ENCODE results near the gene TMEM204. TPM values are rescaled to one million over a fixed set of nuclear protein-coding genes. Genes with fewer than 3 reads are reported as not detected.

Gene TMEM204
- total RNA-seq, 5 donors from 2014 or later (not counting 1 experiment from before 2014, with no cell fraction given): 33.1 to 158 (median 115) TPM

DNA sequence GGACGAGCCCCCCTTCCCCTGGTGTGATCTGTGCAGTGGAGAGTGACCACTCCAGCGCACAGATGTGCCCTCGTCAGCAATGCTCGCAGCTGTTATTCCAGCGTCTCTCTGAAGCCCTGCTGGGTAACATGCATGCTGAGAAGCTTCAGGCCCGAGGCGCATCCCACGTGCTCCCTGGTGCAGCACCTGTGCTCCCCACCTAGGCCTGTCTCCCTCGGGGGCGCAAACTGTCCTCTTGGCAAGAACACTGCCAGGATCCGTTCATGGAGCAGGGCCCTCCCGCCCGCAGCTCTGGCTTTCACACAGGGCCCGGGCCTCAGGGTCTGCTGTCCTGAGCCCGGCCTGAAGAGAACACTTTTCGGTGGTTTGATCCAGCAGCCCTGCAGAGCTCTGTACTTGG lies 13.0 kb downstream of the TMEM204 start:
- ChIA-PET POLR2A (no interaction called here), CTCF (no interaction called here)
- H3K9me3 ChIP-seq: no peaks in the 10 kb centered on the region
- H3K4me3 ChIP-seq (ENCODE audit: control insufficient read depth in 1 of 2, extremely low read depth in 1 of 2, low read length in 1 of 2): no peak overlapping the region
- H3K36me3 ChIP-seq (ENCODE audit: control insufficient read depth in 2 of 2, extremely low read depth in 1 of 2, insufficient read depth in 1 of 2, low read length in 1 of 2): peaks cover 20 to 71% of the 10 kb centered on the region in 2 donors
- Mint-ChIP-seq H3K27me3 (no peaks in the 10 kb centered on the region), H3K4me3 (peak overlapping the region in 1 of 3 donors; percentile 75), H3K27ac (peak overlapping the region in 1 of 2 donors; percentile 69), H3K36me3 (peaks cover 30% of the 10 kb centered on the region), H3K9me3 (no peaks in the 10 kb centered on the region), H3K4me1 (peaks cover 80 to 91% (median 89%) of the 10 kb centered on the region in 3 donors)
- H3K4me1 ChIP-seq (ENCODE audit: control insufficient read depth in 1 of 2, extremely low read depth in 1 of 2, insufficient read depth in 2 of 2, low read length in 2 of 2): peaks cover 4 to 85% of the 10 kb centered on the region in 2 experiments
- ATAC-seq (replicated peaks in 1 of 4): no peak
- H3K27me3 ChIP-seq (replicated peaks in 1 of 2; ENCODE audit: control insufficient read depth in 2 of 2, extremely low read depth in 1 of 2, insufficient read depth in 2 of 2, low read length in 1 of 2): no peaks in the 10 kb centered on the region
- no peak for DNase-seq
- WGBS (ENCODE audit: insufficient coverage): 95% methylated on average over 16 of the region's 16 CpGs
- H3K27ac ChIP-seq (ENCODE audit: low read length): no peak overlapping the region

DNA sequence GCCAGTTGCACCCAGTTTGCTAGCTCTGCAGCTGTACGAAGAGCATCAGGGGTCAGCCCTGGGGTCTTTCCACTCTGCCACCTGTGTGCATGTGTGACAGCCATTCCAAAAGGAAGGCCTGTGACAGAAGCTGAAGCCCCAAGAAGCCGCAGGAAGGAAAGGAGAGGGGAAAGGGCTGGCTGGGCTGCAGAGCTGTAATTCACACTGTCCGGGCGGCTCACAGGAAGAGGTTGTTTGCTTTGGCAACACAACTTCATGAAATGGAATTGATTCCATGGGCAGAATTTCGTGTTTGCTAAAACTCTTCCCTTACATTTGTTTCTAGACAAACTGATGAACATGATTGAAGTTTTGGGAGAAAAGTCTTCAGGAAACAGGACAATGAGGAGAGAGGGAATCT lies 14.8 kb downstream of the TMEM204 start:
- H3K27ac ChIP-seq (ENCODE audit: low read length): no peak overlapping the region
- POLR2A ChIA-PET: interaction anchor here in 1 of 2 donors (0.5 kb wide), 1 partner anchor 165 kb away, joined by 13 read pairs; no protein-coding TSS in a partner anchor
- no peak for ATAC-seq (replicated peaks in 1 of 4)

DNA sequence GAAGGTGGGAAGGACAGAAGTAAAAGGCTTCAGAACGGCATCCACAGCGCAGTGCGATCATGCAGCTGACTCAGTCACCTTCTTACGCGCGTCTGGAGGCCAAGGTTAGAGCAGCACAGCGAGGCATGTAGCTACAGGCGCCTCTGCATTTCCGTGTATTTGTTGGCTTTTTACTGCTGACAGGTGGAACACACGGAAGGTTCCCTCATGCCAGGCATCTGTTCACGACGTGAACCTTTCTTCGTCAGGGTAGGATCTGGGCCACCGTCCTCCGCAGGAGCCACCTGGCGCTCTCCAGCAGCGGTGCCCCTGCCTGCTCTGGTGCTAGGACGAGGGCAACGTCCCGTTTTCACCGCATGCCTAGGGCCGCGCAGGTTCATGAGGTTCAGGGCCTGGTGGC lies 15.3 kb downstream of the TMEM204 start:
- POLR2A ChIA-PET: interaction anchor here in 1 of 2 donors (0.5 kb wide), 1 partner anchor 166 kb away, joined by 13 read pairs; no protein-coding TSS in a partner anchor
- peaks cover 27% of the 10 kb centered on the region for H3K36me3 Mint-ChIP-seq
- CTCF ChIA-PET: no interaction called here
- no peak for DNase-seq
- Histone ChIP-seq H3K4me1 (ENCODE audit: control insufficient read depth in 1 of 2, extremely low read depth in 1 of 2, insufficient read depth in 2 of 2, low read length in 2 of 2) (peaks cover 4 to 71% of the 10 kb centered on the region in 2 experiments), H3K9me3 (no peaks in the 10 kb centered on the region), H3K4me3 (ENCODE audit: control insufficient read depth in 1 of 2, extremely low read depth in 1 of 2, low read length in 1 of 2) (no peak overlapping the region), H3K27me3 (replicated peaks in 1 of 2; ENCODE audit: control insufficient read depth in 2 of 2, extremely low read depth in 1 of 2, insufficient read depth in 2 of 2, low read length in 1 of 2) (no peaks in the 10 kb centered on the region), H3K27ac (ENCODE audit: low read length) (no peak overlapping the region), H3K36me3 (ENCODE audit: control insufficient read depth in 2 of 2, extremely low read depth in 1 of 2, insufficient read depth in 1 of 2, low read length in 1 of 2) (peaks cover 15 to 70% of the 10 kb centered on the region in 2 donors)
- no peak for ATAC-seq (replicated peaks in 1 of 4)
- WGBS (ENCODE audit: insufficient coverage): 93% methylated on average over 23 of the region's 23 CpGs
- peak overlapping the region in 1 of 3 donors; percentile 22 for H3K4me3 Mint-ChIP-seq
- no peak overlapping the region for H3K27ac Mint-ChIP-seq
- peaks cover 75 to 81% (median 80%) of the 10 kb centered on the region in 3 donors for H3K4me1 Mint-ChIP-seq
- H3K27me3 Mint-ChIP-seq: no peaks in the 10 kb centered on the region
- H3K9me3 Mint-ChIP-seq: no peaks in the 10 kb centered on the region

More for the DNA sequence above, 14.8 kb downstream of the TMEM204 start:
- H3K27ac Mint-ChIP-seq: peak overlapping the region; percentile 22 to 23
- CTCF ChIA-PET: no interaction called here
- Histone ChIP-seq H3K9me3 (no peaks in the 10 kb centered on the region), H3K4me3 (ENCODE audit: control insufficient read depth in 1 of 2, extremely low read depth in 1 of 2, low read length in 1 of 2) (no peak overlapping the region), H3K36me3 (ENCODE audit: control insufficient read depth in 2 of 2, extremely low read depth in 1 of 2, insufficient read depth in 1 of 2, low read length in 1 of 2) (peaks cover 15 to 70% of the 10 kb centered on the region in 2 donors), H3K4me1 (ENCODE audit: control insufficient read depth in 1 of 2, extremely low read depth in 1 of 2, insufficient read depth in 2 of 2, low read length in 2 of 2) (peaks cover 4 to 76% of the 10 kb centered on the region in 2 experiments), H3K27me3 (replicated peaks in 1 of 2; ENCODE audit: control insufficient read depth in 2 of 2, extremely low read depth in 1 of 2, insufficient read depth in 2 of 2, low read length in 1 of 2) (no peaks in the 10 kb centered on the region)
- H3K4me3 Mint-ChIP-seq: peak overlapping the region in 1 of 3 donors; percentile 75
- 87% methylated on average over 2 of the region's 5 CpGs for WGBS (ENCODE audit: insufficient coverage)
- H3K4me1 Mint-ChIP-seq: peaks cover 78 to 84% (median 82%) of the 10 kb centered on the region in 3 donors
- no peaks in the 10 kb centered on the region for H3K9me3 Mint-ChIP-seq
- peaks cover 28% of the 10 kb centered on the region for H3K36me3 Mint-ChIP-seq
- no peak for DNase-seq
- H3K27me3 Mint-ChIP-seq: no peaks in the 10 kb centered on the region

DNA sequence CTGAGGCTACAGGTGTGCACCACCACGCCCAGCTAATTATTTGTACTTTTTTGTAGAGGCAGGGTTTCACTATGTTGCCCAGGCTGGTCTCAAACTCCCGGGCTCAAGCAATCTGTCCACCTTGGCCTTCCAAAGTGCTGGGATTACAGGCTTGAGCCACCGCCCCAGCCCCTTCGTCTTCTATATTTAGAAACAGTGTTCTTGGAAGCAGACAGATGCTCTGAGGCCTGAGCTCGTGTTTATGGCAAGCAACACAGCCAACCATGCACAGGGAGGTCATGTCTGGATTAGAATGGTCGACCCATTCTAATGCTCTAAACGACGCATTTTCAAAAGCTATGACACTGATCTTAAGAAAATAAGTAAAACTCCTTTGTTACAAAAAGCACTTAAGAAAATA lies 16.6 kb downstream of the TMEM204 start:
- 95% methylated on average over 7 of the region's 8 CpGs for WGBS (ENCODE audit: insufficient coverage)
- Mint-ChIP-seq H3K9me3 (no peaks in the 10 kb centered on the region), H3K27me3 (no peaks in the 10 kb centered on the region), H3K4me3 (peak overlapping the region in 1 of 3 donors; percentile 36), H3K4me1 (peaks cover 66 to 75% (median 72%) of the 10 kb centered on the region in 3 donors), H3K27ac (peak overlapping the region in 1 of 2 donors; percentile 5), H3K36me3 (peaks cover 35% of the 10 kb centered on the region)
- ATAC-seq (replicated peaks in 1 of 4) (no peak), DNase-seq (no peak)
- Histone ChIP-seq H3K4me3 (ENCODE audit: control insufficient read depth in 1 of 2, extremely low read depth in 1 of 2, low read length in 1 of 2) (no peak overlapping the region), H3K9me3 (no peaks in the 10 kb centered on the region), H3K27ac (ENCODE audit: low read length) (no peak overlapping the region), H3K27me3 (replicated peaks in 1 of 2; ENCODE audit: control insufficient read depth in 2 of 2, extremely low read depth in 1 of 2, insufficient read depth in 2 of 2, low read length in 1 of 2) (no peaks in the 10 kb centered on the region), H3K36me3 (ENCODE audit: control insufficient read depth in 2 of 2, extremely low read depth in 1 of 2, insufficient read depth in 1 of 2, low read length in 1 of 2) (peaks cover 19 to 80% of the 10 kb centered on the region in 2 donors), H3K4me1 (ENCODE audit: control insufficient read depth in 1 of 2, extremely low read depth in 1 of 2, insufficient read depth in 2 of 2, low read length in 2 of 2) (peaks cover 4 to 59% of the 10 kb centered on the region in 2 experiments)
- ChIA-PET CTCF (no interaction called here), POLR2A (no interaction called here)

DNA sequence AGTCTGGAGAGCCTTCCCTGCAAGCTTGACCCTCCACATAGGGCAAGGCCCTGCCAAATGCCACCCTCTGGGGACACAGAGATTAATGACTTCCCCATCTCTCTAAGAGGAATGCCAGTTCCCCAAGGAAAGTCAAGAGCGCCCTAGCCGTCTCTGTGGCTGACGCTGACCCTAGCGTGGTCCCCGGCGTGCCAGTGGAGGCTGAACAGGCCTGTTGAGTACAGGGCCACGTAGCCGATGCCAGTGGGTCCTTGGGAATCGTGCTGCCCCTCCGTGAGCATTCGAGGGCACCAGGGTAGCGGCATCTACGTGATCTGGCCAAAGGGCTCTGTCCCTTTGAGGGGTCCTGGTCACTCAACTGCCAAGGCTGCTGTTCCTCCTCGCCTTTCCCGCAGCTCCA lies 17.2 kb downstream of the TMEM204 start:
- Histone ChIP-seq H3K9me3 (no peaks in the 10 kb centered on the region), H3K4me3 (ENCODE audit: control insufficient read depth in 1 of 2, extremely low read depth in 1 of 2, low read length in 1 of 2) (no peak overlapping the region), H3K27me3 (replicated peaks in 1 of 2; ENCODE audit: control insufficient read depth in 2 of 2, extremely low read depth in 1 of 2, insufficient read depth in 2 of 2, low read length in 1 of 2) (no peaks in the 10 kb centered on the region), H3K36me3 (ENCODE audit: control insufficient read depth in 2 of 2, extremely low read depth in 1 of 2, insufficient read depth in 1 of 2, low read length in 1 of 2) (peaks cover 19 to 83% of the 10 kb centered on the region in 2 donors), H3K27ac (ENCODE audit: low read length) (no peak overlapping the region), H3K4me1 (ENCODE audit: control insufficient read depth in 1 of 2, extremely low read depth in 1 of 2, insufficient read depth in 2 of 2, low read length in 2 of 2) (peaks cover 0 to 53% of the 10 kb centered on the region in 2 experiments)
- Mint-ChIP-seq H3K27ac (no peak overlapping the region), H3K4me1 (peaks cover 60 to 69% (median 66%) of the 10 kb centered on the region in 3 donors), H3K4me3 (no peak overlapping the region), H3K9me3 (no peaks in the 10 kb centered on the region), H3K36me3 (peaks cover 36% of the 10 kb centered on the region), H3K27me3 (no peaks in the 10 kb centered on the region)
- 97% methylated on average over 15 of the region's 15 CpGs for WGBS (ENCODE audit: insufficient coverage)
- CTCF ChIA-PET: no interaction called here
- no peak for ATAC-seq (replicated peaks in 1 of 4)
- POLR2A ChIA-PET: no interaction called here
- no peak for DNase-seq

DNA sequence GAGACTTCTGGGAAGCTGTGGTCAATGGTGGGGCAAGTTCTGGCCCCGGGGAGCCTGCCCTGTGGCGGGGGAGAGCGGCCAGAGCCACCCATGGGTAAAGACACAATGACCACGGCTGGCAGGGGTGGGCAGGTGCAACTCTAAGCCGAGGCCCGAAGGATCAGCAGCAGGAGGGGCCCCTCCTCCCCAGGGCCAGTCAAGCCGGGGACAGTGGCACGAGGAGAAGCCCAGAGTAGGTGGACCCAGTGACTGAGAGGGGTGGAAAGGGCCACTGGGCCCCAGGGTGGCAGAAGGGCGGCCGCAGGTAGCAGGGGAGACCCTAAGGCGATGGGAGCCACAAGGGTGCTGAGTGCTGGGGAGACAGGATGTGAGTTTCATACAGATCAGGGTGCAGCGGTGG lies 17.7 kb downstream of the TMEM204 start:
- H3K27ac Mint-ChIP-seq: no peak overlapping the region
- CTCF ChIA-PET: no interaction called here
- no peaks in the 10 kb centered on the region for H3K9me3 Mint-ChIP-seq
- POLR2A ChIA-PET: no interaction called here
- Histone ChIP-seq H3K27me3 (replicated peaks in 1 of 2; ENCODE audit: control insufficient read depth in 2 of 2, extremely low read depth in 1 of 2, insufficient read depth in 2 of 2, low read length in 1 of 2) (no peaks in the 10 kb centered on the region), H3K4me3 (ENCODE audit: control insufficient read depth in 1 of 2, extremely low read depth in 1 of 2, low read length in 1 of 2) (no peak overlapping the region), H3K27ac (ENCODE audit: low read length) (no peak overlapping the region), H3K4me1 (ENCODE audit: control insufficient read depth in 1 of 2, extremely low read depth in 1 of 2, insufficient read depth in 2 of 2, low read length in 2 of 2) (peaks cover 0 to 48% of the 10 kb centered on the region in 2 experiments), H3K9me3 (no peaks in the 10 kb centered on the region), H3K36me3 (ENCODE audit: control insufficient read depth in 2 of 2, extremely low read depth in 1 of 2, insufficient read depth in 1 of 2, low read length in 1 of 2) (peaks cover 20 to 81% of the 10 kb centered on the region in 2 donors)
- 96% methylated on average over 8 of the region's 12 CpGs for WGBS (ENCODE audit: insufficient coverage)
- no peak for DNase-seq
- H3K4me1 Mint-ChIP-seq: peaks cover 55 to 65% (median 62%) of the 10 kb centered on the region in 3 donors
- ATAC-seq (replicated peaks in 1 of 4): no peak
- no peak overlapping the region for H3K4me3 Mint-ChIP-seq
- peaks cover 37% of the 10 kb centered on the region for H3K36me3 Mint-ChIP-seq
- H3K27me3 Mint-ChIP-seq: no peaks in the 10 kb centered on the region

All from T-cell (primary cell).